Activated CD4-positive, CD25-positive, alpha-beta regulatory T cell treated with anti-CD3 and anti-CD28 coated beads, Interleukin-2, amount 50 U/mL, for 16 hours (primary cell): Measurements from ENCODE around the gene CALCB.
"Not testable (repeated sequence)": the region's sequence is repeated elsewhere in the genome, so short reads cannot be mapped to it uniquely, and the experiment has no call there.

Source experiments
- DNase-seq: peaks from one replicate; pipeline ENCODE4 v3.0.0-alpha.2; 2020; ENCODE audit warnings: low read depth, low spot score

The CALCB gene, protein sequence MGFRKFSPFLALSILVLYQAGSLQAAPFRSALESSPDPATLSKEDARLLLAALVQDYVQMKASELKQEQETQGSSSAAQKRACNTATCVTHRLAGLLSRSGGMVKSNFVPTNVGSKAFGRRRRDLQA

DNA sequence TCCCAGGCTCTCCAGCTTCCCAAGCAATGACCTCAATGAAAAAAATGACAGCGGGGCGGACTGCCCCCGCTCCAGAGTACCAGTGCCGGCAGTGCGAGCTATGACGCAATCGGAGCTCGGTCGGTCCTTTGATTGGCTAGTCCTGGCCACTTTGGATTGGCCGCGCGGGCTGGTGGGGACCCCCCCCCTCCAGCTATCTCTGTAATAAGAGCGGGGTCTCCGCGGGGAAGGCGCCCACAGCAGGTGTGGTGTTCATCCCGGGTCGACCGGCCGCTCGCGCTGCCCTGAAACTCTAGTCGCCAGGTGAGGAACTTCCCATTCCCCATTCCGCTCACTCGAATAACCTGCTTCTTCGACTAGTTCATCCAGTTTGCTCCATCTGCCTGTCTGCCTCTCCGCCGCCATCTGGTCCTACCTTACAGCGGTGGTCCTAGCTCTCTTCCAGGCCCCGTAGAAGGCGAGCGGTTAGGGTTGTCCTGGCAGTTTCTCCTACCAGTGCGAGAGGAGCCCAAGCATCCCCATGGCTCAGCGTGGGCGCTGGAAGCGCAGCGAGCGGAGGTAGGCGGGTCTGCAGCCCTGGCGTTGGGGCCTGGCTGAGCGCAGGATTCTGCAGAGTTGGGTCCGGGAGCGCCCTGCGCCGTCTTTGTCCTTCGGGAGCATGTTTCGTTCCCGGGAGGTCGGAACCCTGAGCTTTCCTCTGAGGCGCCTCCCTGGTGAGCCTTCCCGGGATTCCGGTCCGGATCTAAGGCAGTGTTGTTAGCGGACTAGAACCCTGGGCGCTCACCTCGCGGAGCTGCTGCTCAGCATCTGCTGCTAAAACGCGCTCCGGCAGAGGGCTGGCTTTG is at the start of gene CALCB:
CALCB (plus strand) TSS at position 233 of the 845 bp plus-strand sequence. CDS start 1,126 bp downstream, outside the sequence.
- no peak for DNase-seq

DNA sequence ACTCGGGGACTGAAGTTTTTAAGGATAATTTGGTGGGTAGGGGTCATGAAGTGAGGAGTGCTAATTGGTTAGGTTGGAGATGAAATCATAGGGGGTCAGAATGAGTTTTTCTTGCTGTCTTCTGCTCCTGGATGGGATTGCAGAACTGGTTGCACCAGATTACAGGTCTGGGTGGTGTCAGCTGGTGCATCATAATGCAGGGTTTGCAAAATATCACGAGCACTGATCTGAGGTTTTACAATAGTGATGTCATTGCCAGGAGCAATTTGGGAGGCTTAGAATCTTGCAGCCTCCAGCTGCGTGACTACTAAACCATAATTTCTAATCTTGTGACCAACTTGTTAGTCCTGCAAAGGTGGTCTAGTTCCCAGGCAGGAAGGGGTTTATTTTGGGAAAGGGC is 46.4 kb upstream of the CALCB start:
- no peak for DNase-seq

DNA sequence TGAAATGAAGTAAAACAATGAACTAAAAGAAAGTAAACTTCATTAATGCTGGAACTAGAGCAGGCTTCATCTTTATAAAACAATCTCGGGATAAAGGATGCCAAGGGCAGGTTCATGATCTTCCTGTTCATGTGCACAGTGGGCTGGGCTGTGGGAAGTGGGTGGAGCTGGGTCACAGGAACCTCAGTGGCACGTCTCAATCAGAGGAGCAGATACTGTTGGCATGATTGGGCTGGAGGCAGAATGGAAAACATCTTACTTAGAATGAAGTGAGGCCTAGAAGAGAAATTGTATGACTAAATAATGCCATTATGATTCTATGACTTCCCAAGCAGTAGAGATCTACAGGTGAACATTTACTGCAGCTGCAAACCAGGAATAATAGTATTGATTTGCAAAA is 45.4 kb upstream of the CALCB start:
- no peak for DNase-seq

DNA sequence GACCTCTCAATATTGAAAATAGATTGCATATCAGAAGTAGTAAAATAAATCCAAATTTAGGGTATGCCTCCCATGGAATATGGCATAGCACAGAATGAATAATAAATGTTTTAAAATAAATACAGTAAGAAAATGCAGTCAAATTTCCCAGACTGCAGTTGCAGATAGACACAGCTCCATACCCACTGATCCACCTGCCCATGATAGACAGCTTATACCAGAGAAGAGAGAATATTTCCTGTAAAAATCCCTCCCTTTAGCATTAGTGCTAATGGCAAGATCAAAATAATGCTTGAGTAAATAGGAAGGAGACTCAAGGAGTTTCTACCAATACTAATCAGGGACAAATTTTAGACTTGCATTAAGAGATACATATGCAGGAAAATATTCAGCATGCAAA is 45.0 kb upstream of the CALCB start:
- DNase-seq: no peak

DNA sequence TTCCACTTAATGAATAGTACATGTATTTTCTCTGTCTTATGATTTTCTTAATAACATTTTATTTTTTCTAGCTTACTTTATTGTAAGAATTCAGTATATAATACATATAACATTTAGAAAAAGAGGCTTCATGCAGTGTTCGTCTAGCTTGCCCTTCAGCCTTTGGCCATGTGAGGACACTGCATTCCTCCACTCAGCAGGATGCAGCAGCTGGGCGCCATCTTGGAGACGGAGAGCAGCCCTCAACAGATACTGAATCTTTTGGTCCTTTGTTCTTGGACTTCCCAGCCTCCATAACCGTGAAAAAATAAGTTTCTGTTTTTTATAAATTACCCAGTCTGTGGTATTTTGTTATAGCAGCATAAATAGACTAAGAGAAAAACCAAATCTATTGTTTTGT is 41.4 kb upstream of the CALCB start:
- DNase-seq: not testable (repeated sequence)

DNA sequence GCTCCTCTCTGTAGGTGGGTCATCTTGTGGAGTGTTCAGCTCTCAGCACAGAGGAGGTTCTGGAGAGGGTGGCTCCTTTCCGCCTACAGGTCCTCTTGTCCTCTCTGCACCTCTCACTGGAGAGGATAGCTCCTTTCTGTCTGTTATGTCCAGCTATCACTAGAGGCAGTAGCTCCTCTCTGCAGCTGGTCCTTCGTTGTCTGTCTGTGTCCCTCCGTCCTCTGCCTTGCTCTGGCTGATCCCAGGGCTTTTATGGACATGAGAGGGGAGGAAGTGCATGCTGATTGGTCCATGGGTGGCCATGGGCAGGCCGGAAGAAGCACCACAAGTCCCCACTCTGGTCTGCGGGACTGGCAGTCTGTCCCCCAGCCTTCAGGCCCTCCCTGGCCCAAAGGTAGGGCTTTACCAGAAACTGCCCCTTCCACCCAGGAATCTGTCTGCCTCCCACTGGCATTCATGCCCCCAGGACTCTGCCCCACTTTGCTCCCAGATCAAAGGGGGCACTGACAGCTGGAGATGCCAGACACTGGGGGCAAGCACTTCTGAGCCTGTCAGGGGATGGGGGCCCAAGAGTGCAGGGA is 38.6 kb upstream of the CALCB start:
- no peak for DNase-seq

DNA sequence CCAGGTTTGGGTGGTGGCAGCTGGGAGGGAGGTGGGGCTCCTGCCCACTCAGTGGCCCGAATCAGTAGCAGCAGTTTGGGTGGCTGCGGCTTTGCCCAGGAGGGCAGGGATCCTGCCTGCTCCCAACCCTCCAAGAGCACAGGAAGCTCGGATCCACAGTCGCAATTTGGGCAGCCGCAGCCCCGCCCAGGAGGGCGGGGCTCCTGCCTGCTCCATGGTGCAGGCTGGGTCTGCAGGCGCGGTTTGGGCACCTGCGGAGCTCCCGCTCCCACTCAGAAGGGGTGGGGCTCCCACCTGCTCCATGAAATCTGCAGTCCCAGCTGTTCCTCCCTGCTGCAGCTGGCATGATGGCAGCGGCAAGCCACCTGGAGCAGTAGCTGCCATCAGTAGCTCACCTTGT is 38.1 kb upstream of the CALCB start:
- DNase-seq: no peak

DNA sequence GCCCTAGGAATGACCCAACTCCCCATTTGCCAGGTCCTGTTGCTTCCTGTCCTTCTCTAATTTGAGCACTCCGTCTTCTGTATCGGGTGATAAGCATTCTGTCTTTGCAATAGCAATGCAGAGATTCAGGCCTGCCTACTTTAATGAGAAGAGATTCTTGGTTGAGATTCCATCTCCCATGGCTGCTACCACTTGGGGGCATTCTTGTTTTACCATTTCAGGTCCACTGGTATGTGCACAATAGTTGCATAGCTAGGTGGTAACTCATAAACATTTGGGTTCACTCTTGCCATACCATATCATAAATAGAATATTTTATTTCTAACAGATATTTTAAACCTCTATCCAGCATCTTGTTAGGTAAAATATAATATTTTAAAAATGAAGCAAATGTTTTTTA is 34.4 kb upstream of the CALCB start:
- no peak for DNase-seq

DNA sequence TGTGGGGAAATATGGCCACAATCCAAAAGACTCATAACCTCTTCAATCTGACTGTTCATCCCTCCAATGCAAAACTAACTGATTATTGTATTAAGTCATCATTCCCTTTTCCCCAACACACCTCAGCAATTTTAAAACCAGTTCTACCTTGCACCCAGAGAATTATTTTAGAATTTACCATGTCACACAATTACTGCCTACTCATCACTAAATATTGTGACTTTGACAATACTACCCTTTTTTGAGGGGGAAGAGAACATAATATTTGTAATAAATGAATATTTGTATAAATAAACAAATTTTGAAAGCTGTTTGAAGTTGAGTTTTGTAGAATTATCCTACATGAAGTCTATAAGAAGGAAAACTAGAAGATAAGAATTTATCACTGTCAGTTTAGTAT is 28.2 kb upstream of the CALCB start:
- DNase-seq: no peak

DNA sequence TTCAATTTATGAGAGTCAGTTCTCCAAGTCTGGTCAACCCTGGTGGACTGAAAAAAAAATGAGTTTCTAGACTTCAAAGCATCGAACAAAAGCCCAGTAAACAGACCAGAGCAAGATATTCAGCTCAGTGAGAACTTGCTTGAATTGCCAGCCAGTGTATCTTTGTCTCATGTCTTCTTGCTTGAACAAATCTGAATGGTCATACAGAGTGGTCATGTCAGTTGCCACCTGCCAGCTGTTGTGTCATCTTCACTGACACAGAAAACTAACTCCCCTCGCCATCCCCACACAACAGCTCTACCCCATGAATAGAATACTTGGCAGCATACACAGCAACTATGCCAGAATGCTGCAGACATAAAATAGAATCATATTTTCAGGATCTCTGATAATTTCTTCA is 27.5 kb upstream of the CALCB start:
- DNase-seq: no peak

DNA sequence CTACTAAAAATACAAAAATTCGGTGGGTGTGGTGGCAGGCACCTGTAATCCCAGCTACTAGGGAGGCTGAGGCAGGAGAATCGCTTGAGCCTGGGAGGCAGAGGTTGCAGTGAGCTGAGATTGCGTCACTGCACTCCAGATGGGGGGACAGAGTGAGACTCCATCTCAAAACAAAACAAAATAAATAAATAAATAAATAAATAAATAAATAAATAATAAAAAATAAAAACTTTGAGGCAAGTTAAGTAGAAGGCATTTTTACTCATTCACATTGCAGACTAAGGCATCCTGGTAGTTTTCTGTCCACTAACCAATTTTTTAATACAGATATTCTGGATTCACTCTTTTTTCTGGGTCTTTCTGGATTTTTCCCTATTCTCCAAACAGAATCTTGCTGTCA is 26.7 kb upstream of the CALCB start:
- DNase-seq: not testable (repeated sequence)

DNA sequence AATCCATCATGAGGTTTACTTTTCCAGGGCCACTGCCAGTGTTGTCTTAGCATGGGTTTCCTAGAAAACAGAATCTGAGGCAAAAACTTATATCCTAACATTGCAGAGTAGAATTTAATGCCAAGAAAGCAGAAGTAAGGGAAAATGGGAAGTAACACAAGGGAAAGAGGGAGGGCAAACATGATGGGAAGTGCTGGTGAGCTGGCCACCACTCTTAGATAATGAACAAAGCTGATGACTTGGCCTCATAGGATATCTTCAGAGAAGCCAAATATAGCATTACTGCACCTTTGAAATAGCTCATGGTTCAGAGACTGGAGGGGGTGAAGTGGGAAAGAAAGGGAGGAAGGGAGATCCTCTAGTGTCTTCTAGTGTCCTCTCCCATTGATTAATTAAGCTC is 24.8 kb upstream of the CALCB start:
- DNase-seq: no peak

DNA sequence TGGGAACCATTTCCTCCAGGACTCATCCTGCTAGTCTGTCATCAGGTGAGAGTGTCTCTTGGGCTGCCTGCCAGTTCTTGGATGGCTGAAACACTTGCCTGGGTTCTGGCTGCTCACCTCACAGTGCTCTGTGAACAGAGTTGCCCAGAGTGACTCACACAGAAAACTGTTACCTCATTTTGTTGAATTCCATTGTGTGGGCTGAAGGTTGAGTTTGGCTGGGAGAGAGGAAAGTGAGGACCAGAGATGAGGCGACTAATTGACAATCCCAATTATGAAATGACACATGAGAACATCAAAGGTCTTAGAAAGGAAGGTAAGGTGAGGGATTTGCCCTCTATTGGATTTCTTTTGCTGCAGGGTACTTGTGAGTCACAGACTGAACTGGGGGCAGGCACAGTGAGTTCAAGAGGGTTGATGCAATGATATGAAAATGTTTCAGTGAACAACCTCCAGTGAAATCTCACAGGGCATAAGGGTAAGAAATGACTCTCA is 20.2 kb upstream of the CALCB start:
- DNase-seq: no peak

DNA sequence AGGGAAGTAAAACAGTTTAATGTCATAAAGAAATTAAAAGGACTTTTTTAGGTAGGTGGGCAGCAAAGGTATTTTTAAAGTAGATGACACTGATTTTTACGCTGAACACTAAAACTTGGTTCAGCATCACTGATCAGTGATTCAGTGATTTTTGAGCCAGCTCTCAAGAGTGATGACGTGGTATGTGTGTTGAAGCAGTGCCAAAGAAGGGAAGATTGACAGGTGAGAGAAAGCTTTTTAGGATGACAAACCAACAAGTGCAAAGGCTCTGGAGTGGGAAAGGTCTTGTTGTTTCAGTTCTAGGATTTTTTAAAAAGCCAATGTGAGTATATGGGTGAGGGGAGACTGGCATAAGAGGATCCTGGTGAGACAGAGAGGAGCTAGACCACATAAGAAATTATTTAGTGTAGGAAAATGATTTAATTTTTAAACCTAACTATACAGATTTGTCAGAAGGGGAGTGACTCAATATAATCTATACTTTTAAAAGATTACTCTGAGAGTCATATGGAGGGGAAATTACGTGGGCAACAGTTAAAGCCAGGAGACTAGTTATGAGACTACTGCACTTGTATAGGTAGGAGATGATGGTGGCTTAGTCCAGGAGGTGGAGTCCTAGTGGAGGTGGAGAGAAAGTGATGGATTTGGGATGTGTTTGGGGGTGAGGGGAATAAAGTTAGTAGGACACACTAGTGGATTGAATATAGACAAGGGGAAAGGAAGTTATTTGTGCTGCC is 17.6 kb upstream of the CALCB start:
- no peak for DNase-seq

DNA sequence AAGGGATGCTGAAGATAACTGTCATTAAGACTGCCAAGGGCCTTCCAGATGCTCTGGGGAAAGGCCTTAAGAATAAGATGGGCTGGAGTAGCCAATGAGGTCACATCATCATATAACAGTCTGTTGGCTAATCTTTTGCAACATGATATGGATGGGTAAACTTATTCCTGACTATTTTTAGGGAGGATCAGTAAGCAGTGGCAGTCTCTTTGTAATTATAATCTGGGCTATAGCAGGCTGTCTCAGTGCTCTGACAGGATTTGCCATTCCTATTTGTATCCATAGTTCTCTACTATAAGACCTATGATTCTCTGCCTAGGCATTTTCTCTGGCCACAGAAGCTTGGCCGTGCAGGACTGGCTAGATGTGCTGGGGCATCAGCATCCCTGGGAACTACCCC is 16.1 kb upstream of the CALCB start:
- DNase-seq: no peak

DNA sequence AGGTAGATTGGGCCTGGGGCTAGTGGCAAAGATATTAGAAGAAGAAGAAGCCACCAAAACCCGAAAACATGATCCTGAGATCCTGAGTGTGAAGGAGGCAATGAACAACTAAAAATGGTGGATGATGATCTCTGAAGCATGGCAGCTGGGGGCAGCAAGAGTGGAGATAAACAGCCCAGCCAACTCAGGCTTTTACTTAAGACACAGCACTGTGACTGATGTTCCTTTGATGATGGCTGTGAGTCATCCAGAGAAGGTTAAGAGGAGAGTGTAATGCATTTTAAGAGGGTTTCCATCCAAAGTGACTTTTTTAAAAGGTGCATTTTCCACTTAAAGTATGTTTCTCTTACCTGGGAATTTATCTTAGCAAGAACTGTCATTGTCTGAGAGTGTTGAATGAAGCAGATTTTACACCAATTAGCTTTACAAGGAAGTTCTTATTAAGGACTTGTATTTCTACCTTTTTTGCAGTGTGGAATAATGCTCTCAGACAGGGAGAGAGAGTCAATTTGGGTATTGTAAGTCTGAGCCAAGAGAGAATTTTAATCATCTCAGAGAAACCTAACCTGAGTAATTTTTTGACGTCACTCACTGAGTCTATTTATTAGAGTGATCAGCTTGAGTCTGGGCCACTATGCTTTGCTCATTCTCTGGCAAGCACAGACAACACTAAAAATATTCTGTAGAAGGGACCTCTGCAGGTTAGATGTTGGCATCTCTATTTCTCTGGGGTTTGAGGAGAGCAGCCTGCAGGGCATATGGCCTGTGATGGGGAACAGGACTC is 14.1 kb upstream of the CALCB start:
- no peak for DNase-seq

DNA sequence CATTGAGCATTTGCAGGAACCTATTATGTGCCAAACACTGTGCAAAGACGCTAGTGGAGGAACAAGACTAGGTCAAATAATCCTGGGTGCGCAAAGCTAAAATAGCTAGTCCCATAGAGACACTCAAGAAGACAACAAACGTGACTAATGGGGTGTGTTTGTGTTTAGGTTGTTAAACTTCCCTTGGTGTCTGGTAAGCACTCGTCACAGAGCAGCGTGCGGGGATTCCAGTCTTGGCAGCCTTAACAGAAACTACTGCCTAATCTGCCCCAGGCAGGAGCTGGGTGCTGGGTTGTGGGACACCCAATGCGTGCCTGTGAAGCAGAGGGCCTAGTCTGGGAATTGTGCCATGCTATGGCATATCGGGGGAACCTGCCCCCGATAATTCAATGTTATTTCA is 10.8 kb upstream of the CALCB start:
- no peak for DNase-seq

DNA sequence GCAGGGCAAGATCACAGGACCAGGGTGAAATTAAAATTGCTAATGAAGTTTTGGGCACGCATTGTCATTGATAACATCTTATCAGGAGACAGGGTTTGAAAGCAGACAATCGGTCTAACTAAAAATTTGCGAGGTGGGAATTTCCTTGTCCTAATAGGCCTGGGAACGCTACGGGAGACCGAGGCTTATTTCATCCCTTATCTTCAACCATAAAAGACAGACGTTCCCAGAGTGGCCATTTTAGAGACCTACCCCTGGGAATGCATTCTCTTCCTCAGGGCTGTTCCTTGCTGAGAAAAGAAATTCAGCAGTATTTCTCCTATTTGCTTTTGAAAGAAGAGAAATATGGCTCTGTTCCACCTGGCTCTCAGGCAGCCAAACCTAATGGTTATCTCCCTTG is 3.6 kb upstream of the CALCB start:
- not testable (repeated sequence) for DNase-seq

DNA sequence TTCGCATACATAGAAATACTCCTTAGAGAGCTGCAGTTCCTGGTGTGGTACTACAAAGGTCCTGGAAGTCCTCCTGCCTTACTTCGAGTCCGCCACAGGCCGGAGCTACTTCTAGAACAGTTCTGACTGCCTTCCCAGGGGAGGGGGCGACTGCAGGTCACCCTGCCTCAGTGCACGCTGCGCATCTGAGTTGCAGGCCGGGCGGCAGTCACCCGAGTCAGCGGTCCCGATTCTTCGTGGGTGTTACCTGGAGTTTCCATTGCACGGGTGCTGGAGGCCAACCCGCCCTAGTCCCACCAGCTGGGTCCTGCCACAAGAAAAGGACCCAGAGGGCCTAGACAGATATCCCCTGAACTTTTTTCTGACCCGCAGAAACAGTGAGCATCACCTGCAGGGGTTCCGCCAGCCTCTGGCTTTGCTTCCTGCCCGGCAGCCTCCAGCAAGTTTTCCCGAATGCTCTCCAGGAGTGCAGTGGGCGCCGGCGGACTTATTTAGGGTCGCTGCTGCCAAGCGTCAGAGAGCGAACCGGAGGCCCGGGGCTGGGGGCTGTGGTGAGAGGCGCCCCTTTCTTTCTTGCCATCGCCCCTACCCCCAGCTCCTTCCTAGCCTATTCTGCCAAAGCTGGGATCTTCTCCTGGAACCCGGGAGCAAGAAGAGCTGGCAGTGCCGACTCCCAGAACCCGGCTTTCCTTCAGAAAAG is 1.7 kb upstream of the CALCB start:
- DNase-seq: no peak

DNA sequence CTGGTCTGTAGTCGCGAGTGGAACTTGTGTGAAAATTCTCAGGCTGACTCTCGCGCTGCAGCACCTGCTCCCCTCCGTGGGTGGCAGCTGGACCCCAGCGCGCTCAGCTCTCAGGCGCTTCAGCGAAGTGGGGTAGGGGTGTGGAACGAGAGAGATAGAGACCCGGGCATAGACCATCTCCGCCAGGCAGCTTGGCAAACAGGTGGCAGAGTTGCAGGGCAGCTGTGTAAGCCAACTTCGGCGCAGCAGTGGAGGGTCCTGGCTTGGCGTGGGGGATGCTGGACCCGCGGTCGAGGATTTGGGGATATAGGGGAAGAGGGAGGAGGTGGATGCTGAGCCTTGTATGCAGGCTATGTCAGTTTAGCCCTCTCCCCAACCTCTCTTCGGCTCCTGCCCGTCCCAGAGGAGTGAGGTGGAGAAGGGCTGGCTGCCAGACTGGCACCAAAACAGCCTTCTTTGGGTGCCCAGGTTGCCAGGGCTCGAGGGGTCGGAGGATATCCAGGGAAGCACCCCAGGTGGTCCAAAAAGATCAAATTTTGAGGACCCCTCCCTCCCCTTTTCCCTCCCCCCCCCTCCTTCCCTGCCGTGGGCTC is 746 bp upstream of the CALCB start:
- no peak for DNase-seq
